SH-SY5Y (cell line): ENCODE data around the gene GOLGA6L24.
"Not testable (repeated sequence)": the region's sequence is repeated elsewhere in the genome, so short reads cannot be mapped to it uniquely, and the experiment has no call there.

Experiments
- GATA2 ChIP-seq: IDR thresholded peaks from 2 replicates; pipeline ENCODE4 v1.6.1; 2011; ENCODE audit warnings: mild to moderate bottlenecking, low read depth, low read length
- GATA3 ChIP-seq: IDR thresholded peaks from 2 replicates; pipeline ENCODE4 v1.6.1; 2011; ENCODE audit warnings: low read depth, mild to moderate bottlenecking, low read length, moderate library complexity

DNA sequence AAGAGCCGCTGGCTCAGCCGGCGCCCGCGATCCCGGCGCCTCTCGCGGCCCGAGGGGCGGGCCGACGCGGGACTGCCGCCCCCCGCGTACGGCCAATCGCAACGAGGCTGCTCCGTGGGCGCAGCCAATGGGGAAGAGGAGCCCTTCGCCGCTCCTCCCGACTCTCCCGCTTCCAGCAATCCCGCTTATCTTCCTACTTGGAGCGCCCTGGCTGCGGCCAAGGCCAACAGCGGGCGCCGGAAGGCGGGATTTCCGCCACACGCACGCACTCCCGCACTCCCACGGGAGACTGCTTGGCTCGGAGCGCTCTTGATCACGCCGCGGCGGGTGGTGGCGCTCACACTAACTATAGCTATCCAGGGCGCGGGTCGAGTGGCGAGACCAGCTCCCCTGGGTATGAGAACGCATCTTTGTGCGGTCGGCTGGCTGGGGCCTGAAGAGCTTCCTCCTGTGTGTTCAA, 35.7 kb downstream of the GOLGA6L24 start, which contains the start of gene HERC2:
- not testable (repeated sequence) for TF ChIP-seq GATA2, GATA3
